T-helper 1 cell treated with Interleukin-12 subunit alpha and Interleukin-12 subunit beta and Interleukin-4 antibody, amounts not matched to agents 30 μg/mL and 1 μg/mL, for 36 hours (primary cell): ENCODE results near the gene TUFT1.
"Not testable (repeated sequence)": the region's sequence is repeated elsewhere in the genome, so short reads cannot be mapped to it uniquely, and the experiment has no call there.

ENCODE experiments used
- H3K27ac Mint-ChIP-seq: one replicate; pipeline ENCODE4 v1.8.0; 2021; ENCODE audit warnings: mild to moderate bottlenecking, mixed read lengths
- H3K27me3 Mint-ChIP-seq: one replicate; pipeline ENCODE4 v1.8.0; 2021; ENCODE audit warnings: low read depth, mixed read lengths
- H3K36me3 Mint-ChIP-seq: one replicate; pipeline ENCODE4 v1.8.0; 2021; ENCODE audit warnings: low read depth, mixed read lengths
- H3K4me1 Mint-ChIP-seq: one replicate; pipeline ENCODE4 v1.8.0; 2021; ENCODE audit warnings: low read depth, mixed read lengths
- H3K4me3 Mint-ChIP-seq: one replicate; pipeline ENCODE4 v1.8.0; 2021; ENCODE audit warnings: mild to moderate bottlenecking, moderate library complexity, mixed read lengths
- H3K9me3 Mint-ChIP-seq: one replicate; pipeline ENCODE4 v1.8.0; 2021; ENCODE audit warnings: mixed read lengths

TUFT1 gene

GRCh38 chr1:151596166-151596953 is 56.3 kb downstream of the TUFT1 start:
- H3K4me3 Mint-ChIP-seq, result no peak overlapping the region
- H3K9me3 Mint-ChIP-seq, result no peaks in the 10 kb centered on the region
- H3K27ac Mint-ChIP-seq, result no peak overlapping the region
- peaks cover 8% of the 10 kb centered on the region for H3K4me1 Mint-ChIP-seq
- peaks cover 12% of the 10 kb centered on the region for H3K27me3 Mint-ChIP-seq
- H3K36me3 Mint-ChIP-seq, result no peaks in the 10 kb centered on the region

GRCh38 chr1:151602550-151602949 is 62.4 kb downstream of the TUFT1 start:
- not testable (repeated sequence) for H3K27ac Mint-ChIP-seq, H3K36me3 Mint-ChIP-seq, H3K4me1 Mint-ChIP-seq, H3K4me3 Mint-ChIP-seq, H3K9me3 Mint-ChIP-seq
- H3K27me3 Mint-ChIP-seq, result peaks cover 19% of the 10 kb centered on the region

GRCh38 chr1:151604291-151604690 is 64.2 kb downstream of the TUFT1 start:
- Mint-ChIP-seq H3K27ac (no peak overlapping the region), H3K9me3 (no peaks in the 10 kb centered on the region), H3K4me1 (no peaks in the 10 kb centered on the region), H3K36me3 (no peaks in the 10 kb centered on the region), H3K4me3 (no peak overlapping the region), H3K27me3 (peaks cover 27% of the 10 kb centered on the region)

GRCh38 chr1:151606384-151606783 is 66.3 kb downstream of the TUFT1 start:
- Mint-ChIP-seq H3K27ac (no peak overlapping the region), H3K4me1 (peaks cover 2% of the 10 kb centered on the region), H3K9me3 (no peaks in the 10 kb centered on the region), H3K36me3 (no peaks in the 10 kb centered on the region), H3K4me3 (no peak overlapping the region), H3K27me3 (peaks cover 27% of the 10 kb centered on the region)

GRCh38 chr1:151606857-151607256 is 66.7 kb downstream of the TUFT1 start:
- H3K9me3 Mint-ChIP-seq, result no peaks in the 10 kb centered on the region
- peaks cover 27% of the 10 kb centered on the region for H3K27me3 Mint-ChIP-seq
- peaks cover 6% of the 10 kb centered on the region for H3K4me1 Mint-ChIP-seq
- no peak overlapping the region for H3K27ac Mint-ChIP-seq
- H3K4me3 Mint-ChIP-seq, result no peak overlapping the region
- no peaks in the 10 kb centered on the region for H3K36me3 Mint-ChIP-seq

- Mint-ChIP-seq H3K9me3 (no peaks in the 10 kb centered on the region), H3K27me3 (peaks cover 18% of the 10 kb centered on the region), H3K4me1 (peaks cover 23% of the 10 kb centered on the region), H3K4me3 (no peak overlapping the region), H3K36me3 (peaks cover under 1% of the 10 kb centered on the region), H3K27ac (no peak overlapping the region)
These were observed 70.0 kb downstream of the TUFT1 start for GRCh38 chr1:151610142-151610541.

- Mint-ChIP-seq H3K27ac (no peak overlapping the region), H3K4me3 (peak overlapping the region; percentile 78), H3K9me3 (no peaks in the 10 kb centered on the region)
These were observed 71.2 kb downstream of the TUFT1 start for GRCh38 chr1:151611288-151611790.

GRCh38 chr1:151611832-151612500 is 71.9 kb downstream of the TUFT1 start, which contains the start of gene SNX27:
Gene SNX27 (plus strand): TSS chr1:151612050. CDS start chr1:151612202, 152 bp downstream.
- Mint-ChIP-seq H3K9me3 (no peaks in the 10 kb centered on the region), H3K27ac (peak within 1 kb of the TSS; percentile 87), H3K27me3 (peaks cover 13% of the 10 kb centered on the region), H3K4me3 (peak within 1 kb of the TSS; percentile 97), H3K36me3 (peaks cover 7% of the 10 kb centered on the region), H3K4me1 (peaks cover 31% of the 10 kb centered on the region)

More at GRCh38 chr1:151611288-151611790, 71.2 kb downstream of the TUFT1 start:
- Mint-ChIP-seq H3K4me1 (peaks cover 31% of the 10 kb centered on the region), H3K36me3 (peaks cover 7% of the 10 kb centered on the region), H3K27me3 (peaks cover 16% of the 10 kb centered on the region)

- Mint-ChIP-seq H3K27ac (peak overlapping the region; percentile 87), H3K4me3 (peak overlapping the region; percentile 97), H3K4me1 (peaks cover 31% of the 10 kb centered on the region), H3K27me3 (peaks cover 6% of the 10 kb centered on the region), H3K9me3 (no peaks in the 10 kb centered on the region), H3K36me3 (peaks cover 7% of the 10 kb centered on the region)
These were observed 72.6 kb downstream of the TUFT1 start for GRCh38 chr1:151612501-151613281.

- H3K27ac Mint-ChIP-seq, result peak overlapping the region; percentile 87
- H3K4me1 Mint-ChIP-seq, result peaks cover 31% of the 10 kb centered on the region
- H3K4me3 Mint-ChIP-seq, result peak overlapping the region; percentile 97
- peaks cover 2% of the 10 kb centered on the region for H3K27me3 Mint-ChIP-seq
- H3K36me3 Mint-ChIP-seq, result peaks cover 7% of the 10 kb centered on the region
- H3K9me3 Mint-ChIP-seq, result no peaks in the 10 kb centered on the region
These were observed 73.2 kb downstream of the TUFT1 start for GRCh38 chr1:151613282-151613780.

- peaks cover 38% of the 10 kb centered on the region for H3K4me1 Mint-ChIP-seq
- no peaks in the 10 kb centered on the region for H3K9me3 Mint-ChIP-seq
- H3K4me3 Mint-ChIP-seq, result no peak overlapping the region
- H3K36me3 Mint-ChIP-seq, result peaks cover 8% of the 10 kb centered on the region
- no peak overlapping the region for H3K27ac Mint-ChIP-seq
- H3K27me3 Mint-ChIP-seq, result no peaks in the 10 kb centered on the region
These were observed 75.8 kb downstream of the TUFT1 start for GRCh38 chr1:151615711-151616504.

GRCh38 chr1:151616505-151616849 is 76.4 kb downstream of the TUFT1 start:
- no peak overlapping the region for H3K27ac Mint-ChIP-seq
- peaks cover 37% of the 10 kb centered on the region for H3K4me1 Mint-ChIP-seq
- H3K27me3 Mint-ChIP-seq, result no peaks in the 10 kb centered on the region
- peaks cover 8% of the 10 kb centered on the region for H3K36me3 Mint-ChIP-seq
- H3K9me3 Mint-ChIP-seq, result no peaks in the 10 kb centered on the region
- H3K4me3 Mint-ChIP-seq, result no peak overlapping the region

GRCh38 chr1:151618003-151618402 is 77.9 kb downstream of the TUFT1 start:
- peaks cover 34% of the 10 kb centered on the region for H3K4me1 Mint-ChIP-seq
- H3K36me3 Mint-ChIP-seq, result peaks cover 8% of the 10 kb centered on the region
- no peak overlapping the region for H3K27ac Mint-ChIP-seq
- H3K9me3 Mint-ChIP-seq, result no peaks in the 10 kb centered on the region
- H3K4me3 Mint-ChIP-seq, result no peak overlapping the region
- H3K27me3 Mint-ChIP-seq, result no peaks in the 10 kb centered on the region

- Mint-ChIP-seq H3K27ac (no peak overlapping the region), H3K4me1 (peaks cover 29% of the 10 kb centered on the region)
These were observed 78.4 kb downstream of the TUFT1 start for GRCh38 chr1:151618470-151618869.

More at GRCh38 chr1:151618470-151618869, 78.4 kb downstream of the TUFT1 start:
- Mint-ChIP-seq H3K36me3 (peaks cover 8% of the 10 kb centered on the region), H3K4me3 (no peak overlapping the region), H3K9me3 (no peaks in the 10 kb centered on the region), H3K27me3 (no peaks in the 10 kb centered on the region)
